GM21717 (cell line): ENCODE data around the gene PRR12.
A peak's percentile ranks its signal among the peaks of the same experiment; 100 is the strongest.

Source experiments
- ATAC-seq: cut with Tn5 transposase; IDR thresholded peaks from one replicate; pipeline ENCODE4 v1.9.1; 2021; ENCODE audit warnings: mild to moderate bottlenecking, moderate library complexity; ENCODE audit not compliant: unreplicated experiment

Gene PRR12

DNA sequence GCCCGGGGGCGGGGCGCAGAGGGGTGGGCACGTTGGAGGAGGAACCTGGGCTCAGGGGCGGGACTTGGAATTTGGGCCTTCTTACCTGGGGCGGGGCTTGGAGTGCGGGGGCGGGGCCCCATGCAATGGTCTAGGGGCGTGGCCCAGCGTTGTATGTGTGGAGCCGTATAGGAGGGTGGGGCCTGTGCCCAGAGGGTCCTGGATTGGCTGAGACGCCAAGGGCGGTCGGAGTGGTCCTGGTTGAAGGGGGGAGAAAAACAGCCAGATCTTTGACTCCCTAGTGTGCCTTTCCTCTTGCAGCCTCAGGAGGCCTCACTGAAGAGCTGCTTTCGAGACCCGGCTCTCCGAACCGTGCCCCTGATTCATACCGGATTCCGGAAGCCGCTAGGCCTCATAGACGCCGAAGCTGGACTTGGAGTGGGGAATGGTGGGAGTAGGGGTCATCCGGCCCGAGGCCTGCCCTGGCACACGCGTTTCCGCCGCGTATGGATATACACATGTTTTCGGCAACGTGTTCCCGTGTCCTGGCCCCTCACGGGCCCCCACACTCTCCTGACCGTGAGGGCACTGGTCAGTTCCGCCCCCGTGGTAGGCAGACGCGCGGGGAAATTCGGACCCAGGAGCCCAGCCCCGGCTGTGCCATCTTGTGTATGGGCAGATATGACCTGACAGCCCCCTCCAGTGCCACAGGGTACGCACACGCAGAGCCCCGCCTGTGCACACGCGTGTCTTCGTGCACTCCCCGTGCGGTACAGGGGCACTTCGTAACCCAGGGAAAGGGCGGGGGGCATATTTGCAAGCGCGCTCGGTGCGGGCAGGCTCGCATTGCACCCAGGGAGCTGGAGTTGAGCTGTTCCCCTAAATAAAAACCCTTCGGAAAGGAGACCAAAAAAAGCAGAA is 661 bp upstream of the PRR12 start:
- ATAC-seq = peak; percentile 38

DNA sequence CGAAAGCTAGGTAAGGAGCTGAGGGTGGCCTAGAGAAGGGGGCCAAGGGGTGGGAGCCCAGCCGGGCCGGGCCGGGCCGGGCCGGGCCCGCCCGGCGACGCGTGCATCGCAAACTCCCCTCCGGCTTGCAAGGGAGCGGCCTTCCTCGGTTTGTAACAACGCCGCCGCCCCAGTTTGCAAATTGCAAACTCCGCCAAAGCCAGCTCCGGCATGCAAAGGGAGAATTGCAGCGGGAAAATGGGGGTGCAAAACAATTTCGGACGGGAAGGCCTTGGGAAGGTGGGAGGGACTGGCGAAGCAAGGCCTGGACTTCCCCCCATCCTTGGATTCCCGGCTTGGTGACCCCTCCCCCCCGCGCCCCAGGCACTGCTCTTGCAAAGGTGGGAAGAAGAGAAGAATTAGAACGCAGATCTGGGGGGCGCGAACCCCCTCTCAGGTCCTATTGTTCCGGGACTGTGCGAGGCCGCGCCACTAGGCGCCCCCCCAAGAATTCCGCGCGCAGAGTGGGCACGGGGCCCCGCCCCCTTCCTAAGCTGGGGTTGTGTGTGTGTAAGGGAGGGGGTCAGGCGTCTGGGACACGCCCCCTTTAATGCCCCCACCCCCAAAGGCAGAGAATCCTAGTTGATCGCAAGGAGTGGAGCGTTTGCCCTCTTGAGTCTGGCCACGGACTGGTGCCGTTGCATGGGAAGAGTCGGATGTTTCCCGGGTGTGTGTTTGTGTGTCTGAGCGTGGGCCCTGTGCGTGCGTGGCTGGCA is 926 bp downstream of the PRR12 start:
- no peak for ATAC-seq

DNA sequence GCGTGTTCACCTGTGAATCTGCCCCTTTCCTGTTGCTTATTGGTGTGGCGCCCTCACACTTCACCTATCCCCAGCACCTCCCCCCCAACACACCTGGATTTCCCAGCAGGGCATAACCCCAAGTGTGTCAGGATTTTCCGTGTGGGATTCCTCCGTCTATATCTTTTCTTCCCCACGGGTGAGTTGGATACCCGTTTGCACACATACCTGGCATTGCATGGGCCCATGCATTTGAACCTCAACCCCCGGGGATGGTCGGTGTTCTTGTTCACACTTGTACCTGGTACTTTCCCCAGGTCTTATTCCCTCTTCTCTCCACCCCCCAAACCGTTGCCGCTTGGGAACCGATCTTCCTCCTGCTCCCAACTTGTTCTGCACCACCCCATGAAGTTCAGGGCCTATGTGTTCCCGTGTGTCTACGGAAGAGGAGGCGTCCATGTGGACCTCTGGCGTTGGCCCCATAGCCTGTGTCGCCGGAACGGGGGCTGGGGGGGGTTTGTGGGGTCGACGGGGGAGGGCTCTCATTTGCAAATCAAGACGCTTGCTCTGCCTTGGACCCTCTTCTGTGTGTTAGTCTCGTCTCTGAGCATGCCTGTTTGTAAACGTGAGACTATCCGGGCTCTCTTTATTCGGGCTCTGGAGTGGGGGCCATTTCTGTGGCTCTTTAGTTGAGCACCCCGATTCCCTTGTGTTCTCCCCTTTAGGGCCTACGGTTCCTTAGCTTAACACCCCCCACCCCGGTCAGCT is 1.7 kb downstream of the PRR12 start:
- ATAC-seq = no peak

DNA sequence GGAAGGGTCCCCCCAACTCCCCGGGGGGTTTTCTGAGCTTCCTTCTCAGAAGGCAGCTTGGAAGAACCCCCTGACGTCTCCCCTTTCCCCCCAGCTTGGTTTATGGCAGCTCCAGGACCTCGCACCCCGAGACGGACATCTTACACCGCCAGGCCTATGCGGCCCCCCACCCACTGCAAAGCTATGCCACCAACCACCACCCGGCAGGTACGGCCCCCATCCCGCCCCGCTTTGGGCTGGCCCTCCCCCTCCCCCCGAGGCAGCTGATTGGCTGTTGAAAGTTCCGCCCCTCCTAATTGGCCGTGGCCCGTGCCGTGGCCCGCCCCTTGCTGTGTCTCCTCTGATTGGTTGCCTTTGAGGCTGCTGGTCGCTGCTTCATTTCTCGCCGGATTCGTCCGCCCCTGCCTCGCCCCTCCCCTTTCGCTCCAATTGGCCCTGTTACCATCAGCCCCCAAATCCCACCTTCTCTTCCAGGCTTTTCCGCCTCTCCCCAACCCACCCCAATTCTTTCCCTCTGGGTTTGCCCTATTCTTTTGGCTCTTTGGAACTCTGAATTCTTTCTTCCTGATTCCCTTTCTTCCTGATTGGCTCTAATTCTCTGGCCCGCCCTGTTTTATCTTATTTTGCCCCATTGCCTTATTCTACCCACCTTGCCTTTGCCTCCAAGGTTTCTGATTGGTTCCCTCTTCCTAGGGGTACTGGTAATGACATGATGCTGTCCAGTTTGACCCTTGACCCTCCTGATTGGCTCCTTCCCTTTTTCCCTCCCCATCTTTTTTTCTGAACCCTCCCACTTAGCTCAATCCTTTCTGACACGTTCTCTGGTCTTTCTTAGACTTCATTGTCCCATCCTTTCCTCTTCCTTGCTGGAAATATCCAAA is 2.5 kb downstream of the PRR12 start:
- ATAC-seq = peak; percentile 40

DNA sequence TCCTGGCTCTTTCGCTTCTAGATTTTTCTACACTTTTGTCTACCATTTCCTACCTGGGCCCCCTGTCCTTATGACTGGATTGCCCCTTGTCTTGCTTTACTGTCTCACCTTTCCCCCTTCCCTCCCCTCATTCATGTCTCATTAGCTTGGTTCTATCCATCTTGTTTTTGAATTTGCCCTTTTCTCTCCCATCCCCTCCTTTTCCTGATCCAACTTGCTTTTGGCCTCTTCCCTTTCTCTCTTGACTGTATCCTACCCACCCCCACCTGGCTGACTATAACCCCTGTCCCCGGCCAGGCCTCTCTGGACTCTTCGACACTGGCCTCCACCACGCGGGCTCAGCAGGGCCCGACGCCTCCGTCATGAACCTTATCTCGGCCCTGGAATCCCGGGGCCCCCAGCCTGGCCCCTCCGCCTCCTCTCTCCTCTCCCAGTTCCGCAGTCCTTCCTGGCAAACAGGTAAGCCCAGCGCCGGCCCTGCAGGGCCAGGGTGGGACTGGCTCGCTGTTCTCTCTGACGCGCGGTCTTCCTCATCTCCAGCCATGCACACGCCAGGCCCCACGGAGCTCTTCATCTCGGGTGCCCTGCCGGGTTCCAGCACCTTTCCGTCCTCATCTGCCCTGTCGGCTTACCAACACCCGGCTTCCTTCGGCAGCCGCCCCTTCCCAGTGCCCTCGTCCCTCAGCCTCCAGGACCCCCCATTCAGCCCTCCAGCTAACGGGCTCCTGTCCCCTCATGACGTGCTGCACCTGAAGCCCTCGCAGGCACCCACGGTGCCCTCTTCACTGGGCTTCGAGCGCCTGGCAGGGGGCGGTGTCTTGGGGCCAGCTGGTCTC is 3.4 kb downstream of the PRR12 start:
- no peak for ATAC-seq

DNA sequence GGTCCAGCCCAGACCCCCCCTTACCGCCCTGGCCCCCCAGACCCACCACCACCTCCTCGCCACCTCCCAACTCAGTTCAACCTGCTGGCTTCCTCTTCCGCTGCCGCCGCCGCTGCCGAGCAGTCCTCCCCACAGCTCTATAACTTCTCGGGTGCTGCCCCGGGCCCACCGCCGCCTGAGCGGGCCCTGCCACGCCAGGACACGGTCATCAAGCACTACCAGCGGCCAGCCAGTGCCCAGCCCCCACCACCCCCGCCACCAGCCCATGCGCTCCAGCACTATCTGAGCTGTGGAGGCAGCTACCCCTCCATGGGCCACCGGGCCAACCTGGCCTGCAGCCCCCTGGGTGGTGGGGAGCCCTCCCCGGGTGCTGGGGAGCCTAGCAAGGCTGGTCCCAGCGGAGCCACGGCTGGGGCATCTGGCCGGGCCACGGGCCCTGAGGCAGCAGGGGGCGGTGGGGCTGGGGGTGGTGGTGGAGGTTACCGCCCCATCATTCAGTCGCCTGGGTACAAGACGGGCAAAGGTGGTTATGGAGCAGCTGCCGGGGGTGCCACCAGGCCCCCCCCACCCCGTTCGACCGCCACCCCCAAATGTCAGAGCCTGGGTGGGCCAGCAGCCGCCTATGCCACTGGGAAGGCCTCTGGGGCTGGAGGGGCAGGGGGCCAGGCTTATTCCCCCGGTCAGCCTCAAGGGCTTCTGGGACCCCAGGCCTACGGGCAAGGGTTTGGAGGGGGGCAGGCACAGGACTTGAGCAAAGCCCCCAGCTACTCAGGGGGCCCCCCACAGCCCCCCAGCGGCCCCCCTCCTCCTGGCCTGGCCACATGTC is 4.2 kb downstream of the PRR12 start:
- ATAC-seq = no peak

DNA sequence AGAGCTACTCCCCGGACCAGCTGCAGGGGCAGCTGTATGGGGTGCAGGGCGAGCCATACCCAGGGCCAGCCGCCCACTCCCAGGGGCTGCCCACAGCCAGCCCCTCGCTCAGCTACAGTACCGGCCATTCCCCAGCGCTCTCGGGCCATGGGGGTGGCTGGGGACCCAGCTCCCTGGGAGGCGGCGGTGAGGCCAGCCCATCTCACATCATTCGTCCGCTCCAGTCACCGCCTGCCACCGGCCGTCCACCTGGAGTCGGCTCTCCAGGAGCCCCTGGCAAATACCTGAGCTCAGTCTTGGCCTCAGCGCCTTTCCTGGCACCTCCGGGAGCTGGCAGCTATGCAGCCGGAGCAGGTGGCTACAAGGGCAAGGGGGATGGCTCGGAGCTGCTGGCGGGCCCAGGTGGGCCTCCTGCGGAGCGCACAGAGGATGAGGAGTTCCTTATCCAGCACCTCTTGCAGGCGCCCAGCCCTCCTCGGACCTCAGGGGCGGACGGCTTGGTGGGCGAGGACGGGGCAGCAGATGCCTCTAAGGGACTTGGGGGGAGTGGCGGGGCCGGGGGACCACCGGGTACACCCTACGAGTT is 4.9 kb downstream of the PRR12 start:
- ATAC-seq = no peak

DNA sequence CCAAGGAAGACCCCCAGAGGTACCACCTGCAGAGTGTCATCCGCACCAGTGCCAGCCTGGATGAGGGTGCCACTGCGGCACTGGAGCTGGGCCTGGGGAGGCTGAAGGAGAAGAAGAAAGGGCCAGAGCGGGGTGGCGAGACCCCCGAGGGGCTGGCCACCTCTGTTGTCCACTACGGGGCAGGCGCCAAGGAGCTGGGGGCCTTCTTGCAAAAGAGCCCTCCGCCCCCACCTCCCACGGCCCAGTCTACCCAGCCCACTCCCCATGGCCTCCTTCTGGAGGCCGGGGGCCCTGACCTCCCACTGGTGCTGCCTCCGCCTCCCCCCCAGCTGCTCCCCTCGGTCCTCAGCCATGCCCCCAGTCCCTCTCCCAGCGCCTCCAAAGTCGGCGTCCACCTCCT is 5.4 kb downstream of the PRR12 start:
- no peak for ATAC-seq

DNA sequence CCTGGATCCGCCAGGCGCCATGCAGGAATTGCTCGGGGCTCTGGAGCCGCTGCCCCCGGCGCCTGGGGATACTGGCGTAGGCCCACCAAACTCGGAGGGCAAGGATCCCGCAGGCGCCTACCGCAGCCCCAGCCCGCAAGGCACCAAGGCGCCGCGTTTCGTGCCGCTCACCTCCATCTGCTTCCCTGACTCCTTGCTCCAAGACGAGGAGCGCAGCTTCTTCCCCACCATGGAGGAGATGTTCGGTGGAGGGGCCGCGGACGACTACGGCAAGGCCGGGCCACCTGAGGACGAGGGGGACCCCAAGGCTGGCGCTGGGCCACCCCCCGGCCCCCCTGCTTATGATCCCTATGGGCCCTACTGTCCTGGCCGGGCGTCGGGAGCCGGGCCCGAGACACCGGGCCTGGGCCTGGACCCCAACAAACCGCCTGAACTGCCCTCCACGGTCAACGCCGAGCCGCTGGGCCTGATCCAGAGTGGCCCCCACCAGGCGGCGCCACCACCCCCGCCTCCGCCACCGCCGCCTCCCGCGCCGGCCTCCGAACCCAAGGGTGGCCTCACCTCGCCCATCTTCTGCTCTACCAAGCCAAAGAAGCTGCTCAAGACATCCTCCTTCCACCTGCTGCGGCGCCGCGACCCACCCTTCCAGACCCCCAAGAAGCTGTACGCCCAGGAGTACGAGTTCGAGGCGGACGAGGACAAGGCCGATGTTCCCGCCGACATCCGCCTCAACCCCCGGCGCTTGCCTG is 6.1 kb downstream of the PRR12 start:
- no peak for ATAC-seq

DNA sequence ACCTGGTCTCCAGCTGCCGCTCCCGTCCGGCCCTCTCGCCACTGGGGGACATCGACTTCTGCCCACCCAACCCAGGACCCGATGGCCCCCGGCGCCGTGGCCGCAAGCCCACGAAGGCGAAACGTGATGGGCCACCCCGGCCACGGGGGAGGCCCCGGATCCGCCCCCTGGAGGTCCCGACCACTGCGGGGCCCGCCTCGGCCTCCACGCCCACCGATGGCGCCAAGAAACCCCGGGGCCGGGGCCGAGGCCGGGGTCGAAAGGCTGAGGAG is 6.7 kb downstream of the PRR12 start:
- no peak for ATAC-seq

DNA sequence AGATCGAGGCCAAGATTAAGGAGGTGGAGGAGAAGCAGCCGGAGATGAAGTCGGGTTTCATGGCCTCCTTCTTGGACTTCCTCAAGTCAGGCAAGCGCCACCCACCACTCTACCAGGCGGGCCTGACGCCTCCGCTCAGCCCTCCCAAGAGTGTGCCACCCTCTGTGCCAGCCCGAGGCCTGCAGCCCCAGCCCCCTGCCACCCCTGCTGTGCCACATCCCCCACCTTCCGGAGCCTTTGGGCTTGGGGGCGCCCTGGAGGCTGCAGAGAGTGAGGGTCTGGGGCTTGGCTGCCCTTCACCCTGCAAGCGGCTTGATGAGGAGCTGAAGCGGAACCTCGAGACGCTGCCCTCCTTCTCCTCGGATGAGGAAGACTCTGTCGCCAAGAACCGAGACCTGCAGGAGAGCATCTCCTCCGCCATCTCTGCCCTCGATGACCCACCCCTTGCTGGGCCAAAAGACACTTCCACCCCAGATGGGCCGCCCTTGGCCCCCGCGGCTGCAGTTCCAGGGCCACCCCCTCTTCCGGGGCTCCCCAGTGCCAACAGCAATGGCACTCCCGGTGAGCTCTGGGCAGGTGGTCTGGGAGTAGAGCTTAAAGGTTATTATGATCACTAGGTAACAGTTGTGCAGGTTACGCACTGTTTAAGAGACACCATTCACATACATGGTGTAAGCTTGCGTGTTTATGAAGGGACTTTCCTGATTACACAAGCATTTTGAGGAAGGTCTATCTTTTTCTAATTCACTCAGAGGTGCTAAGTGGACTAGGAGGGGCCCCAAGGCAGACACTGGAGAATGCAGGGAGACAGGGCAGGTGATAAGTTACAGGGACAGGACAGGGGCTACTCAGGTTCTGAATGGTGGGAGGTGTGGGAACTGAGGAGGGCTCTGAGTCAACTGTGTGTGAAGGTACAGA is 8.7 kb downstream of the PRR12 start:
- no peak for ATAC-seq

DNA sequence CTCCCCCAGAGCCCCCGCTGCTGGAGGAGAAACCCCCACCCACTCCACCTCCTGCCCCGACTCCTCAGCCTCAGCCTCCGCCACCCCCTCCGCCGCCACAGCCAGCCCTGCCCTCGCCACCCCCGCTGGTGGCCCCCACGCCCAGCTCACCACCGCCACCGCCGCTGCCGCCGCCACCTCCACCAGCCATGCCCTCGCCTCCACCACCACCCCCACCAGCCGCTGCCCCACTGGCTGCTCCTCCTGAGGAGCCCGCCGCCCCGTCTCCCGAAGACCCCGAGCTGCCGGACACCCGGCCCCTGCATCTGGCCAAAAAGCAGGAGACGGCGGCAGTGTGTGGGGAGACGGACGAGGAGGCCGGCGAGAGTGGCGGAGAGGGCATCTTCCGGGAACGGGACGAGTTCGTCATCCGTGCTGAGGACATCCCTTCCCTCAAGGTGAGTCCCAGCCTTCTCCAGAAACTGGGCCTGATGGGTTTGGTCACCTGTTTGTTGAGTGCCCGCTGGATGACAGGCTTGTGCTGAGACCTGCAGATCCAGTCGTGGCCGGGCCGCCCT is 10.6 kb downstream of the PRR12 start:
- ATAC-seq = no peak

DNA sequence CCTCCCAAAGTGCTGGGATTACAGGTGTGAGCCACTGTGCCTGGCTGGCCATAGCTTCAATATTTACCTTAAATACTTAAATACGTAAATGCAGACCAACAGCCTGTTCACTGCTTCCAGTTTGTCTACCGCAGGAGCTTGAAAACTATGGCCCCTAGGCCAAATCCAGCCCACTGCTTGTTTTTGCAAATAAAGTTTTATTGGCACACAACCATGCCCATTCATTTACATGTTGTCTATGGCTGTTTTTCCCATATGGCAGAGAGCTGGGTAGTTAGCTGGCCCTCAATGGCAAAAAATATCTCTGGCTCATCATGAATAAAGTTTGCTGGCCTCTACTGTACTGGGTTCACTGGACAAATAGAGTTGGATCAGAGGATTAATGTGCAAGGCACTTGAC is 11.8 kb downstream of the PRR12 start:
- ATAC-seq = no peak

DNA sequence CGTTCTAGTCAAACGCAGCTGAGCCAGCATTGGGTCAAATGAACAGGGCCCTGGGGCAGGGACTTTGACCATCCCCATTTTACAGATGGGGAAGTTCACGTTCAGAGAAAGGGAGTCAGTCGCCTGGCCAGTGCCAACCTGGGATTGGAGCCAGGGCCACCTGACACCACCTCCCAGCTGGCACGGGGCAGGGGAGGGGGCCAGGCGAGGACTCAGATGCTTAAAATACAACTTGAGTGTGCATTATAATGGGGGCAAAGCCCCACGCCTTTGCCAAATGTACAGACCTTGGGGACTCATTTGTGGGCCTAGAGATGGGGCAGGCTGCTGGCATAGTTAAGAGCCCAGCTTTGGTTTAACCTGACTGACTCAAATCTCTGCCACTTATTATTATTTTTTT is 14.6 kb downstream of the PRR12 start:
- ATAC-seq = no peak

DNA sequence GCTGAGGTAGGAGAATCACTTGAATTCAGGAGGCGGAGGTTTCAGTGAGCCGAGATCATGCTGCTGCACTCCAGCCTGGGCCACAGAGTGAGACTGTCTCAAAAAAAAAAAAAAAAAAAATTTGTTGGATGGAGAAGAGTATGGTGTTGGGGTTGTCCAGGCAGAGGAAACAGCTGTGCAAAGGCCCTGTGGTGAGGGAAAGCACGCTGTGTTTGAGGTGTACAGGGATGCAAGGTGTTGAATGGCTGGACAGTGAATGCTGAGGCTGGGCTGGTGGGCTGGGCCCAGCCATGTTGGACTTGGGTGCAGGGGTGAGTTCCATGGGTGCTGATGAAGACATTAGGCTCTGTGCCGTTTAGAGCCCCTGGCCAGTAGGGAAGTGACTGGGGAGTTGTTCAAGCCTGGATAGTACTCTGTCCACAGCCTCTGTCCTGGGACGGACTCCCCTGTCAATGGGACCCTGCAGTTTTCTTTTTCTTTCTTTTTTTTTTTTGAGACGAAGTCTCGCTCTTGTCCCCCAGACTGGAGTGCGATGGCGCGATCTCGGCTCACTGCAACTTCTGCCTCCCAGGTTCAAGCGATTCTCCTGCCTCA is 18.6 kb downstream of the PRR12 start:
- no peak for ATAC-seq

DNA sequence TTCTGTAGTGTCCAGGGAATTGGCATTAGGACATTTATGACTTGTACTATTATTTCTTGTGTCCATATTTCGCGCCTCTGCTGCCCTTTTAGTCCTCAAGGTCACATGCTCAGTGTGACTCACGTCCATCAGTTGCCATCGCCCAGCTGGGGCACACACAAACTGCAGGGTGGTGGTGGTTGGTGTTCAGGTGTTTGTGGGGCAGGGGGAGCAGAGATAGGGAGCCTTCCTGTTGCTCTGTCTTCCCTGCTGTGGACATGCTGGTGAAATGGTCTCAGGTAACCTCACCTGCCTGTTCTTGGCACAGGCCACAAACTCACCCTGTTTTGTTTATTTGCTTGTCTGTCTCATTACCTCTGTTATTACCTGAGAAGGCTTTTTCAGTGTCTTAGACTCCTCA is 22.4 kb downstream of the PRR12 start:
- no peak for ATAC-seq
